Measurements from ENCODE around the gene KLC4.

KLC4 gene

GRCh38 chr6:43059168-43060033 lies at the start of gene KLC4, which contains the start of gene MRPL2:
TSS of gene KLC4 (plus strand) at chr6:43059631. CDS start at chr6:43061336, 1,705 bp downstream.
TSS of gene MRPL2 (minus strand) at chr6:43059434. CDS start at chr6:43059381, 53 bp downstream.
- peak; percentile 98 for DNase-seq

DNA sequence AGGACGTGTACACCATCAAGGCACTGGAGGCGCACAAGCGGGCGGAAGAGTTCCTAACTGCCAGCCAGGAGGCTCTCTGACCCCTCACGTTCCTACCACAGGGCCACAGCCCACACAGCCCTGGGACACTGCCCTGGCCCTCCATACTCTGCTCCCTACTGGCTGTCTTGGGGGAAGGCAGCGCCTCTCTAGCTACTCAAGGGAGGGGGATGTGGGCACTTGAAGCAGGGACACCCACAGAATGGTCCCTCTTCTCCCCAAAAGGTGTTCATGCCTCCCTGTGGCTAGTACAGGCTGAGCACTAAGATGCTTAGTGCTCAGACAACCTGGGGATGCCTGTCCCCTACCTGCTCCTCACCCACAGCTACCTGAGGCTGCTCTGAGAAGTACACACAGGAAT lies 48.2 kb upstream of the KLC4 start:
- no peak for DNase-seq

- DNase-seq: no peak
These were observed 47.1 kb upstream of the KLC4 start for GRCh38 chr6:43012364-43012763.

DNA sequence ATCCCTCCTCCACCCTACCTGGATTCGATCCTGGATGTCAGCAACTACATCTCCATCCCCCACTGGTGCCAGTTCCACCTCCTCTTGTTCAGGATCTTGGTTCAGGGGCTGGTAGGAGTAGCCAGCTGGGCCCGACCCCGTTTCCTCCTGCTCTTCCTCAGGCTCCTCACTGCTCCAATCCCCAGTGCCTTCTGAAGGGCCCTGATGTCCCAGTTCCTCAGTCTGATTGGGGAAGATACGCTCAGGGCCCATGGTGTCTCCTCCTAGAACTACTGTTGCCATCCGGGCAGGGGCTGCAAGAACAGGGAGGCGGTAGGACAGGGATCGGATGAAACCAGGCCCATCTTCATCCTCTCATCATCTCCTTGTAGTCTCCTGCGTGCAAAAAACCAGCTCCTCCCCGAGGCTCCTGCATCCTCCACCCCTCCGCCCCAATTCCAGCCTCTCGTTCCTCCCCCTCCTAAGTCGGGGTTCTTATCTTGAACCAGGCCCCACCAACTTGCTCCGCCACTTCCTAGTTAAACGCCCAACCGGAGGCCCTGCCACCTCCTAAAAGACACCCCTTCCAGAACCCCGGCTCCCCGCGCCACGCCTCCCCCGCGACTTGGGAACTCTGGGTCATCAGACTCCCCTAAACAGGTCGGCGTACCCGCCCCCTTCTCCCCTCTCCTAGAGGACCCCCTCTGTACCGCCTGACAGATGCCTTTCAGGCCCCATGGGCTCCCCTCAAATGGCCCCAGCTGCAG lies 46.2 kb upstream of the KLC4 start:
- DNase-seq: peak; percentile 79

GRCh38 chr6:43013843-43014433 lies 45.5 kb upstream of the KLC4 start, which contains the start of the genes KLHDC3 and MEA1:
TSS of gene KLHDC3 (plus strand) at chr6:43014249. CDS start at chr6:43017193, 2,944 bp downstream.
TSS of gene MEA1 (minus strand) at chr6:43013946. CDS start at chr6:43013813, 133 bp downstream.
- peak; percentile 99 for DNase-seq

GRCh38 chr6:43014434-43014909 lies 45.0 kb upstream of the KLC4 start:
- no peak for DNase-seq

- no peak for DNase-seq
These were observed 43.1 kb upstream of the KLC4 start for GRCh38 chr6:43016176-43016942.

GRCh38 chr6:43016943-43017334 lies 42.5 kb upstream of the KLC4 start:
- no peak for DNase-seq

DNA sequence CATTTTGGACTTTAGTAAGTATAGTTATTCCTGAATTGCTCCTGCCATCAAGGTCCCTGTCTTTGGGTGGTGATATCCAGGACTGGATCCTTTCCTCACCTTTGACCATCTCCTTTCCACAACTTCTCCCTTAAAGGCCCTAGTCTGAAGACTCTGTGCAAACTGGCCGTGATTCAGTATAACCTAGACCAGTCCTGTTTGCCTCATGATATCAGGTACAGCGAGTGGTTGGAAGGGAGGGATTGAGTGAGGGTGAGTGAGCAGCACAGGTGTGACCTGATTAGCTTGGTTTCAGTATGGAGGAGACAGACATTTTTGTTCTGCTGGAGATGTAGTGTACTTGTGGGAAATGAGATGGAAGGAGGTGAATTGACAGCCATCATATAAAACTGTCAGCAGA lies 40.3 kb upstream of the KLC4 start:
- DNase-seq: no peak

DNA sequence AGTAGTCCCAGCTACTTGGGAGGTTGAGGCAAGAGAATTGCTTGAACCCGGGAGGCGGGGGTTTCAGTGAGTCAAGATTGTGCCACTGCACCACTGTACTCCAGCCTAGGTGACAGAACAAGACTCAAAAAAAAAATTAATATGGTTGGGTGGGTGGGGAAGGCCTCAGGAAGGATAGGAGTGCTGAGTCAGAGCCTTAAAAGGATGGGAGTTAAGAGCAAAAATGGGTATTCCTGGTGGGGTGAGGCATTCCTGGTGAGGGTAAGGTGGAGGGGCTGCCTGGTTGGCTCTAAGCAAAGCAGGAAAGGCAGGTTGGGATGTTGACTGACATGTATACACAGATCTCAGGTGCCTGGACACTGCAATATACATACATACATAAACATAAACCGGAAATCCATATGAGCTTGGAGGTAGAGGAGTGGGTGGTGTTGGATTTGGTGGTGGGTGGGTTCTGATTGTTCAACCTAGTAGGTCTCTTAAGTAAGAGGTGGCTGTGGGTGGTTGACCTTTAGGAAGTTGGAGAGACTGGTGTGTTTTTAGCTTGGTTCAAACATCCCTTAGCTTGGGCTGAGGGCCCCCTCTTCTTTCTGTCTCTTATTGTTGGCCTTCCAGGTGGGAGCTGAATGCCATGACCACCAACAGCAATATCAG lies 39.3 kb upstream of the KLC4 start:
- no peak for DNase-seq

DNA sequence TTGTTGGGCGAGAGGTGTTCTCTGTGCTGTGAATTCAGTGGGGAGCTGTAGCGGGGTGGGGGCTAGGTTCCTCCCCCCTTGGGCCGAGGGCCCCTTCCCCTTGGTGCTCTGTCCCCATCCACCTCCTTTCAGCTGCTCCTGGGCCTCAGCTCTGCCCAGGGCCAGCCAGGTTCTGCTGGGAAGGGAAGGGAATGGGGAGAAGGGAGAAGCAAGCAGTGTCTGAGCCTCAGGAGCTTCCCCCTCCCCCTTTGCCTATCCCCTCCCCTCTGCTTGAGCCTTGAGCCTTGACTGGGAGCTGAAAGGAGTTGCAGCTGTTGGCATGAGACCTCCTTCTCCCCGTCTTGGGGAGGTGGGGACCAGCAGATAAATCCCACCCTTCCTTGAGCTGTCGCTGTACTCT lies 38.6 kb upstream of the KLC4 start:
- no peak for DNase-seq

DNA sequence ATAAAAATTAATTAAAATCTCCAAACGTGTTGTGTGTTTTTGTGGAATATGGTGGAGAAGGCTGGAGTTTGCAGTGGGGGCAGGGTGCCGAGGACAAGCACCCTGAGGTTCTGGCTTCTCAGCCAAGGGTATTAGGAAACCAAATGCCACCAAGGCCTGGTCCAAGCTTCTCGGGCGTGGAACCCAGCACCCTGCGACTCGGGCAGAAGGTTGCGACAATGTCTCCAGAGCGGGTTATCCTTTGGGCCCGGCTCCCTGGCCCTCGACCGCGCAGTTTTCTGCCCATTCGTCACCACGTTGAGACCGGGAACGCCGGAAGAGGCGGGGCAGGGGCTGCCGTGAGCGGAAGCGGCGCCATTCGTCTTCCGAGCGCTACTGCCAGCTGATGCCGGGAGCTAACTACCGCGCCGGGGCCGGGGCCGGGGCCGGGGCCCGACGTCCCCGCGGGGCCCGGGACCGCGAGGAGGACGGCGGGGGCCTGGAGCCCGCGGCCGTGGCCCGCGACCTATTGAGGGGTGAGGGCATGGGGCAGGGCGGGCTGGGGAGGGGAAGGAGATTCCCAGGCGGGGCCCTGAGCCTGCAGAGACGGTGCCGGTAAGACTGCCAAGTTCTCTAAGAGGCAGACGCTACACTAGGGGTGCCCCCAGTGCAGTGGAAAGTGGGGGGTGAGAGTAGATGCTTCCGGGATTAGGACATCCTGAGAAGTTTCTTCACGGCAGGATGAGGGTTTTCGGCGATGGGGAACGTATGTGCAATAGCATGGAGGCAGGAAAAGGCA lies 38.0 kb upstream of the KLC4 start, which contains the start of gene RRP36:
Gene RRP36, plus strand, starts transcription at position 354 of the 778 bp plus-strand sequence. Its CDS starts 32 bp downstream, at position 386.
- DNase-seq: peak; percentile 69

- DNase-seq: no peak
These were observed 35.0 kb upstream of the KLC4 start for GRCh38 chr6:43024436-43024835.

- DNase-seq: no peak
These were observed 33.1 kb upstream of the KLC4 start for GRCh38 chr6:43026365-43026764.

DNA sequence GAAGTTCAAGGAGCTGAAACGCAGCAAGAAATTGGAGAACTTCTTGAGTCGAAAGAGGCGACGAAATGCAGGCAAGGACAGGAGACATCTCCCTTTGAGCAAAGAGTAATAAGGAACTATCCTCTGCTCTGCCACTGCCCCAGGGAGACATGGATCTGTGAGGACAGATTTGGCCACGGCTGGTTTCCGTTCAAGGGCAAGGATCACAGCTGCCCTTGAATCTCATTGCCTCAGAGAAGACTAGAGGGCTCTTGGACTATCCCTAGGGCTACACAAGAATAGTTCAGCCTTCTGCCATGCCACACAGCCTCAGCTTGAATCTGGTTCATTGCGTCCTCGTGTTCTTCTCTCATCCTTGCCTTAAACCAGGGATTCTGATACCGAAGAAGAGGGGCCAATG lies 30.3 kb upstream of the KLC4 start:
- no peak for DNase-seq

DNA sequence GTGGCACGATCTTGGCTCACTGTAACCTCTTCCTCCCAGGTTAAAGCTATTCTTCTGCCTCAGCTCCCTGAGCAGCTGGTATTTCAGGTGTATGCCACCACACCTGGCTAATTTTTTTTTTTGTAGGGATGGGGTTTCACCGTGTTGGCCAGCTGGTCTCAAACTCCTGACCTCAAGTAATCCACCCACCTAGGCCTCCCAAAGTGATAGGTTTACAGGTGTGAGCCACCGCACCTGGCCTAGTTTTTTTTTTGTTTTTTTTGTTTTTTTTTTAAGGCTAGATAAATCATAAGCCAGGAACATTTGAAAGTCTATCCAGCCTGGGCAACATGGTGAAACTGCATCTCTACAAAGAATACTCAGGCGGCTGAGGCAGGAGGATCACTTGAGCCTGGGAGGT lies 27.1 kb upstream of the KLC4 start:
- DNase-seq: no peak

- no peak for DNase-seq
These were observed 25.8 kb upstream of the KLC4 start for GRCh38 chr6:43033496-43034189.

GRCh38 chr6:43034190-43034525 lies 25.3 kb upstream of the KLC4 start:
- no peak for DNase-seq

- DNase-seq: no peak
These were observed 23.8 kb upstream of the KLC4 start for GRCh38 chr6:43035495-43036194.

DNA sequence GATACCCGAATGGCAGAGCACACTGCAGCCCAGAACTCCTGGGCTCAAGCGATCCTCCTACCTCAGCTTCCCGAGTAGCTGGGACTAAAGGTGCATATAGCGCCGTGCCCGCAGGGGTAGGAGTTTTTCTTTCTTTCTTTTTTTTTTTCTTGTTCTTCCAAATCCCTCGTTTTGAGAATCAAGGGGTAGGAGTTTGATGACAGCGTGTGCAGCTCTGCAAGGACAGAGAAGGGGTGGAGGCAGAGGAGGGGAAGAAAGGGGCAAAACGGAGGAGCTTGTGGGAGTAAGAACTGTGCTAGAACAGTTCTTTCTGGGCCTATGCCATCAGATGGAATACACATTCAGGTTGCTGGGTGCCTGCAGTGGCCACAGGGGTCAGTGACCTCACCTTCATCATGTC lies 22.7 kb upstream of the KLC4 start:
- DNase-seq: no peak
